Measurements from ENCODE around the gene STX3.

STX3 gene

GRCh38 chr11:59766542-59767224, 11.5 kb downstream of the STX3 start:
- no peak for DNase-seq (ENCODE audit: low read depth)
- H3K4me3 ChIP-seq (ENCODE audit: low read depth, low read length): no peak overlapping the region
- no peak for TF ChIP-seq CTCF (IDR thresholded peaks at IDR 0.05; ENCODE audit: control insufficient read depth, extremely low read depth, insufficient read depth)

- no peak for DNase-seq (ENCODE audit: low read depth)
- no peak overlapping the region for H3K4me3 ChIP-seq (ENCODE audit: low read depth, low read length)
- no peak for TF ChIP-seq CTCF (IDR thresholded peaks at IDR 0.05; ENCODE audit: control insufficient read depth, extremely low read depth, insufficient read depth)
These were observed 12.0 kb downstream of the STX3 start for GRCh38 chr11:59767225-59767611.

- DNase-seq (ENCODE audit: low read depth): no peak
- H3K4me3 ChIP-seq (ENCODE audit: low read depth, low read length): no peak overlapping the region
- TF ChIP-seq CTCF (IDR thresholded peaks at IDR 0.05; ENCODE audit: control insufficient read depth, extremely low read depth, insufficient read depth): no peak
These were observed 13.9 kb downstream of the STX3 start for GRCh38 chr11:59769111-59769510.

GRCh38 chr11:59769828-59770227, 14.7 kb downstream of the STX3 start:
- DNase-seq (ENCODE audit: low read depth): no peak
- TF ChIP-seq CTCF (IDR thresholded peaks at IDR 0.05; ENCODE audit: control insufficient read depth, extremely low read depth, insufficient read depth): no peak
- no peak overlapping the region for H3K4me3 ChIP-seq (ENCODE audit: low read depth, low read length)

GRCh38 chr11:59770319-59770718, 15.1 kb downstream of the STX3 start:
- no peak for TF ChIP-seq CTCF (IDR thresholded peaks at IDR 0.05; ENCODE audit: control insufficient read depth, extremely low read depth, insufficient read depth)
- no peak for DNase-seq (ENCODE audit: low read depth)
- H3K4me3 ChIP-seq (ENCODE audit: low read depth, low read length): no peak overlapping the region

- H3K4me3 ChIP-seq (ENCODE audit: low read depth, low read length): no peak overlapping the region
- no peak for DNase-seq (ENCODE audit: low read depth)
- no peak for TF ChIP-seq CTCF (IDR thresholded peaks at IDR 0.05; ENCODE audit: control insufficient read depth, extremely low read depth, insufficient read depth)
These were observed 15.7 kb downstream of the STX3 start for GRCh38 chr11:59770869-59771268.

- TF ChIP-seq CTCF (IDR thresholded peaks at IDR 0.05; ENCODE audit: control insufficient read depth, extremely low read depth, insufficient read depth): no peak
- H3K4me3 ChIP-seq (ENCODE audit: low read depth, low read length): no peak overlapping the region
- no peak for DNase-seq (ENCODE audit: low read depth)
These were observed 16.4 kb downstream of the STX3 start for GRCh38 chr11:59771605-59772004.
